ENCODE measurements around the gene GPBP1L1.
"Not testable (repeated sequence)": the region's sequence is repeated elsewhere in the genome, so short reads cannot be mapped to it uniquely, and the experiment has no call there.

The GPBP1L1 gene

GRCh38 chr1:45704637-45705036 is 18.3 kb upstream of the GPBP1L1 start:
- DNase-seq: no peak
- H3K4me1 ChIP-seq: no peaks in the 10 kb centered on the region
- H3K9me3 ChIP-seq: no peaks in the 10 kb centered on the region
- intact Hi-C loops (cut with DNase I; ENCODE audit: low total_unique reads): no loop called here
- no peak overlapping the region for H3K4me3 ChIP-seq
- TF ChIP-seq CTCF (IDR thresholded peaks at IDR 0.05): no peak
- H3K27me3 ChIP-seq: no peaks in the 10 kb centered on the region
- H3K27ac ChIP-seq: no peak overlapping the region
- peaks cover 20 to 51% (median 35%) of the 10 kb centered on the region in 3 donors for H3K36me3 ChIP-seq

GRCh38 chr1:45694823-45695222 is 8.5 kb upstream of the GPBP1L1 start:
- TF ChIP-seq CTCF (IDR thresholded peaks at IDR 0.05): no peak
- H3K27me3 ChIP-seq: no peaks in the 10 kb centered on the region
- no peak overlapping the region for H3K27ac ChIP-seq
- H3K36me3 ChIP-seq: peaks cover 29 to 72% (median 35%) of the 10 kb centered on the region in 3 donors
- H3K4me3 ChIP-seq: no peak overlapping the region
- H3K4me1 ChIP-seq: peaks cover 0 to under 1% (median 0%) of the 10 kb centered on the region in 4 donors
- DNase-seq: no peak
- H3K9me3 ChIP-seq: no peaks in the 10 kb centered on the region
- intact Hi-C loops (cut with DNase I; ENCODE audit: low total_unique reads): no loop called here

GRCh38 chr1:45693811-45694210 is 7.5 kb upstream of the GPBP1L1 start:
- Histone ChIP-seq H3K36me3 (peaks cover 29 to 62% (median 35%) of the 10 kb centered on the region in 3 donors), H3K4me1 (peaks cover 0 to 10% (median 9%) of the 10 kb centered on the region in 4 donors)
- intact Hi-C loops (cut with DNase I; ENCODE audit: low total_unique reads): not testable (repeated sequence)

GRCh38 chr1:45687754-45688740 is 1.7 kb upstream of the GPBP1L1 start, which contains the start of gene TMEM69:
Gene TMEM69, plus strand, starts transcription at chr1:45688181. Its CDS starts 2,888 bp downstream, at chr1:45691069.
- Histone ChIP-seq H3K4me1 (peaks cover 0 to 37% (median 15%) of the 10 kb centered on the region in 4 donors), H3K4me3 (peak within 1 kb of the TSS; percentile 81 to 84), H3K36me3 (peaks cover 0 to 15% (median 5%) of the 10 kb centered on the region in 3 donors), H3K27me3 (no peaks in the 10 kb centered on the region), H3K9me3 (no peaks in the 10 kb centered on the region), H3K27ac (peak within 1 kb of the TSS; percentile 93 to 96)
- peak; percentile 26 to 53 for TF ChIP-seq CTCF (IDR thresholded peaks at IDR 0.05)
- intact Hi-C loops (cut with DNase I; ENCODE audit: low total_unique reads): no loop called here
- DNase-seq: peak; percentile 67 to 87

More at GRCh38 chr1:45693811-45694210, 7.5 kb upstream of the GPBP1L1 start:
- not testable (repeated sequence) for H3K27me3 ChIP-seq, DNase-seq, H3K4me3 ChIP-seq, H3K27ac ChIP-seq, H3K9me3 ChIP-seq

- peak overlapping the region; percentile 93 to 96 for H3K27ac ChIP-seq
- peak; percentile 98 to 99 for DNase-seq
- no peak for TF ChIP-seq CTCF (IDR thresholded peaks at IDR 0.05)
- peaks cover 0 to 46% (median 17%) of the 10 kb centered on the region in 4 donors for H3K4me1 ChIP-seq
- H3K27me3 ChIP-seq: no peaks in the 10 kb centered on the region
- peak overlapping the region; percentile 81 to 84 for H3K4me3 ChIP-seq
- no peaks in the 10 kb centered on the region for H3K9me3 ChIP-seq
- peaks cover 0 to 8% (median under 1%) of the 10 kb centered on the region in 3 donors for H3K36me3 ChIP-seq
- intact Hi-C loops (cut with DNase I; ENCODE audit: low total_unique reads): no loop called here
These were observed 851 bp upstream of the GPBP1L1 start for GRCh38 chr1:45687014-45687753.
